MM.1S (cell line): ENCODE data around the gene MYPN.

Experiments
- DNase-seq: peaks from one replicate; pipeline ENCODE4 v3.0.0-alpha.2; 2015
- H2AFZ ChIP-seq: fragments of 300-600 bp; sonication (generic); 2 replicates; pipeline ENCODE4 v1.6.0; 2016; ENCODE audit warnings: antibody characterized with exemption, low read length
- H3F3A ChIP-seq: fragments of 300-600 bp; sonication (generic); 2 replicates; pipeline ENCODE4 v1.6.1; 2016; ENCODE audit warnings: mild to moderate bottlenecking, antibody characterized with exemption, low read length, moderate library complexity, mixed read lengths; ENCODE audit not compliant: insufficient read depth
- H3K27ac ChIP-seq: fragments of 300-600 bp; sonication (generic); 2 replicates; pipeline ENCODE4 v1.5.1; 2016; ENCODE audit warnings: mild to moderate bottlenecking, low read length
- H3K27me3 ChIP-seq: fragments of 300-600 bp; sonication (generic); replicated peaks from 2 replicates; pipeline ENCODE4 v1.6.0; 2016; ENCODE audit warnings: low read length; ENCODE audit not compliant: insufficient read depth
- H3K36me3 ChIP-seq: fragments of 300-600 bp; sonication (generic); replicated peaks from 2 replicates; pipeline ENCODE4 v1.6.1; 2016; ENCODE audit warnings: mild to moderate bottlenecking, low read length, mixed read lengths; ENCODE audit not compliant: insufficient read depth
- H3K4me1 ChIP-seq: fragments of 300-600 bp; sonication (generic); 2 replicates; pipeline ENCODE4 v1.6.1; 2016; ENCODE audit warnings: low read length, mixed read lengths
- H3K4me2 ChIP-seq: fragments of 300-600 bp; sonication (generic); 2 replicates; pipeline ENCODE4 v1.6.0; 2016; ENCODE audit warnings: low read depth, low read length
- H3K4me3 ChIP-seq: fragments of 300-600 bp; sonication (generic); 2 replicates; pipeline ENCODE4 v1.5.1; 2016; ENCODE audit warnings: low read length, mixed read lengths
- H3K79me2 ChIP-seq: fragments of 300-600 bp; sonication (generic); 2 replicates; pipeline ENCODE4 v1.6.1; 2016; ENCODE audit warnings: mixed run types, low read length, mixed read lengths
- H3K9ac ChIP-seq: fragments of 300-600 bp; sonication (generic); 2 replicates; pipeline ENCODE4 v1.6.1; 2016; ENCODE audit warnings: low read length, mixed read lengths
- H3K9me2 ChIP-seq: fragments of 300-600 bp; sonication (generic); replicated peaks from 2 replicates; pipeline ENCODE4 v1.6.1; 2016; ENCODE audit warnings: mild to moderate bottlenecking, low read length, mixed read lengths; ENCODE audit not compliant: insufficient read depth
- H3K9me3 ChIP-seq: fragments of 300-600 bp; sonication (generic); replicated peaks from 2 replicates; pipeline ENCODE4 v1.6.1; 2016; ENCODE audit warnings: mild to moderate bottlenecking, low read length, mixed read lengths; ENCODE audit not compliant: insufficient read depth
- H4K20me1 ChIP-seq: fragments of 300-600 bp; sonication (generic); 2 replicates; pipeline ENCODE4 v1.6.1; 2016; ENCODE audit warnings: mild to moderate bottlenecking, low read length, moderate library complexity, mixed read lengths; ENCODE audit not compliant: insufficient read depth
- CTCF ChIP-seq: fragments of 300-600 bp; sonication (generic); IDR thresholded peaks from 2 replicates; pipeline ENCODE4 v1.5.1; 2016; ENCODE audit warnings: antibody characterized with exemption, low read length, mixed read lengths
- EZH2 ChIP-seq: fragments of 300-600 bp; sonication (generic); optimal IDR thresholded peaks from 2 replicates; pipeline ENCODE3; 2017; ENCODE audit warnings: low read depth, mild to moderate bottlenecking, antibody characterized with exemption, low read length, mixed read lengths
- EZH2phosphoT487 ChIP-seq: fragments of 300-600 bp; sonication (generic); IDR thresholded peaks from 2 replicates; pipeline ENCODE4 v1.6.1; 2018; ENCODE audit warnings: antibody characterized with exemption, low read length

The MYPN gene

GRCh38 chr10:68090586-68090985 lies 18.7 kb upstream of the MYPN start:
- Histone ChIP-seq H2AFZ (no peak overlapping the region), H3K4me3 (no peak overlapping the region), H3K79me2 (no peaks in the 10 kb centered on the region), H3K27ac (no peak overlapping the region), H3K27me3 (no peaks in the 10 kb centered on the region), H3K9ac (no peak overlapping the region), H3F3A (no peaks in the 10 kb centered on the region), H3K9me3 (no peaks in the 10 kb centered on the region), H3K4me1 (no peaks in the 10 kb centered on the region), H4K20me1 (no peaks in the 10 kb centered on the region), H3K9me2 (no peaks in the 10 kb centered on the region), H3K36me3 (no peaks in the 10 kb centered on the region), H3K4me2 (no peak overlapping the region)
- TF ChIP-seq EZH2 (no peak), EZH2phosphoT487 (no peak), CTCF (no peak)
- no peak for DNase-seq

- Histone ChIP-seq H3K27me3 (no peaks in the 10 kb centered on the region), H3F3A (no peaks in the 10 kb centered on the region), H3K4me3 (no peak overlapping the region), H3K4me2 (no peak overlapping the region), H3K9me3 (no peaks in the 10 kb centered on the region), H3K4me1 (no peaks in the 10 kb centered on the region), H3K9ac (no peak overlapping the region), H3K9me2 (no peaks in the 10 kb centered on the region), H3K27ac (no peak overlapping the region), H3K36me3 (no peaks in the 10 kb centered on the region), H4K20me1 (no peaks in the 10 kb centered on the region), H2AFZ (no peak overlapping the region), H3K79me2 (no peaks in the 10 kb centered on the region)
- TF ChIP-seq CTCF (no peak), EZH2 (no peak), EZH2phosphoT487 (no peak)
- DNase-seq: no peak
Measured at GRCh38 chr10:68092512-68092911, 16.8 kb upstream of the MYPN start.

DNA sequence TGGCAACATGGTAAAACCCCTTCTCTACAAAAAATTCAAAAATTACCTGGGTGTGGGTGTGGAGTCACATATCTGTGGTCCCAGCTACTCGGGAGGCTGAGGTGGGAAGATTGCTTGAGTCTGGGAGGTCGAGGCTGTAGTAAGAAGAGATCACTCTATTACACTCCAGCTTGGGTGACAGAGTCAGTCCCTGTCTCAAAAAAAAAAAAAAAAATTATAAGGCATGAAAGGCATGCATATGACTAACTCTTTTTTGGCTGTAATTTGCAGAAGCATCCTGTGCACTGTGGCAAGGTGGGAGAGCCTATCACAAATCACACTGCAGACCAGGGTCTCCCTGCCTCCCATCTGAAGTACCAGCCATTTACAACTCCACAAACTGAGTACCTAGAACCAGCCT lies 14.1 kb upstream of the MYPN start:
- Histone ChIP-seq H3K27me3 (no peaks in the 10 kb centered on the region), H3K9me3 (no peaks in the 10 kb centered on the region), H3K79me2 (no peaks in the 10 kb centered on the region), H3F3A (no peaks in the 10 kb centered on the region), H3K9ac (no peak overlapping the region), H3K4me2 (no peak overlapping the region), H4K20me1 (no peaks in the 10 kb centered on the region), H2AFZ (no peak overlapping the region), H3K4me3 (no peak overlapping the region), H3K36me3 (no peaks in the 10 kb centered on the region), H3K4me1 (no peaks in the 10 kb centered on the region), H3K9me2 (no peaks in the 10 kb centered on the region), H3K27ac (no peak overlapping the region)
- DNase-seq: no peak
- no peak for TF ChIP-seq EZH2
- no peak for TF ChIP-seq CTCF
- TF ChIP-seq EZH2phosphoT487: no peak
